Transverse colon (tissue), 4 donors: Measurements from ENCODE around the gene AGAP1.

Experiments used
- EP300 ChIP-seq: sonication (generic); formaldehyde crosslinking; IDR thresholded peaks from one replicate; pipeline ENCODE4 v1.6.1; 2017; ENCODE audit warnings: antibody characterized with exemption, low read depth
- POLR2A ChIP-seq: fragments of 450-650 bp; IDR thresholded peaks from one replicate; pipeline ENCODE4 v1.6.1; 2016; ENCODE audit warnings: antibody characterized with exemption, mild to moderate bottlenecking, moderate library complexity
- POLR2AphosphoS5 ChIP-seq, 3 donors: sonication (generic); formaldehyde crosslinking; IDR thresholded peaks; one replicate each; pipeline ENCODE4 v1.6.1; 2016; ENCODE audit warnings: antibody characterized with exemption in 3 of 3
- TF ChIP-seq, protein P1 (sequence below), 5 experiments: fragments of 200-600 bp in 3 of 5; fragments of 450-650 bp in 2 of 5; sonication (generic) in 3 of 5; IDR thresholded peaks; 1 replicate in 2 of 5; 2 replicates in 3 of 5; pipeline ENCODE4 v1.5.1; 2016 to 2017; ENCODE audit warnings: antibody characterized with exemption in 5 of 5, inconsistent platforms in 3 of 5, mild to moderate bottlenecking in 2 of 5, moderate library complexity in 1 of 5

DNA sequence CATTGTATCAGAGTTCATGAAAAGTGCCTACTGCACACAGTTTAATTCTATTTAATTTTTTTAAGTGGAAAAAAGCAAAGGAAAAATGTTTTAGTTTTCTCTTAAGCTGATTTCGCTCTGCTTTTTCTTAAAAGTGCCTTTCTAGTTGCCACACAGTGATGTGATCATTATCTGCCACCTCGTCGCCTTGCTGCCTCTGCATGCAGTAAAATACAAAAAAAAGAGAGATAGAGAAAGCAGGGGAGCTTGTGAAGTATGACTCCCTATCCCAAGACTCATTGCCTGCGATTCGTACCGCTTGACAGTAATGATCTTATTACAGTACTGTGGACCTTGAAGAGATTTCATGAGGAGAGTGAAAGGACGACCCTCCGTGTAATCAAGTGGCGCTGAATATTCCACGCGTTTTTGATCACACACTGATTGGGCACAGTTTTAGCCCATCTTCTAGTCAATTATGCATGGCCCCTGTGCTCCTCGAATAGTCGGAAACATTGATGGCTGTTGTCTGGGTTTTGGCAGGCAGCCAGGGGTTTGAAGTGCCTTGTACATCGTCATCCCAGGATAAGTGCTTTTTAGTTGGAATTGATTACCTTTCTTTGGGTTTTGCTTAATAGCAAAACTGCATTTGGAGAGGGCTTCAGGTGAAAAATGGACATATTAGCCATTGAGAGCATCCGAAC lies 486.1 kb downstream of the AGAP1 start:
- no peak for TF ChIP-seq POLR2AphosphoS5 (IDR thresholded peaks at IDR 0.05)
- TF ChIP-seq POLR2A, result no peak
- TF ChIP-seq, protein P1, sequence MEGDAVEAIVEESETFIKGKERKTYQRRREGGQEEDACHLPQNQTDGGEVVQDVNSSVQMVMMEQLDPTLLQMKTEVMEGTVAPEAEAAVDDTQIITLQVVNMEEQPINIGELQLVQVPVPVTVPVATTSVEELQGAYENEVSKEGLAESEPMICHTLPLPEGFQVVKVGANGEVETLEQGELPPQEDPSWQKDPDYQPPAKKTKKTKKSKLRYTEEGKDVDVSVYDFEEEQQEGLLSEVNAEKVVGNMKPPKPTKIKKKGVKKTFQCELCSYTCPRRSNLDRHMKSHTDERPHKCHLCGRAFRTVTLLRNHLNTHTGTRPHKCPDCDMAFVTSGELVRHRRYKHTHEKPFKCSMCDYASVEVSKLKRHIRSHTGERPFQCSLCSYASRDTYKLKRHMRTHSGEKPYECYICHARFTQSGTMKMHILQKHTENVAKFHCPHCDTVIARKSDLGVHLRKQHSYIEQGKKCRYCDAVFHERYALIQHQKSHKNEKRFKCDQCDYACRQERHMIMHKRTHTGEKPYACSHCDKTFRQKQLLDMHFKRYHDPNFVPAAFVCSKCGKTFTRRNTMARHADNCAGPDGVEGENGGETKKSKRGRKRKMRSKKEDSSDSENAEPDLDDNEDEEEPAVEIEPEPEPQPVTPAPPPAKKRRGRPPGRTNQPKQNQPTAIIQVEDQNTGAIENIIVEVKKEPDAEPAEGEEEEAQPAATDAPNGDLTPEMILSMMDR (IDR thresholded peaks at IDR 0.05), result no peak
- TF ChIP-seq EP300, result no peak
